Measurements from ENCODE around the gene ZBTB8A. TPM values are rescaled to one million over a fixed set of nuclear protein-coding genes. Genes with fewer than 3 reads are reported as not detected.

ZBTB8A gene
- total RNA-seq, 2 experiments from 2014 or later: 0.29 to 0.54 TPM

DNA sequence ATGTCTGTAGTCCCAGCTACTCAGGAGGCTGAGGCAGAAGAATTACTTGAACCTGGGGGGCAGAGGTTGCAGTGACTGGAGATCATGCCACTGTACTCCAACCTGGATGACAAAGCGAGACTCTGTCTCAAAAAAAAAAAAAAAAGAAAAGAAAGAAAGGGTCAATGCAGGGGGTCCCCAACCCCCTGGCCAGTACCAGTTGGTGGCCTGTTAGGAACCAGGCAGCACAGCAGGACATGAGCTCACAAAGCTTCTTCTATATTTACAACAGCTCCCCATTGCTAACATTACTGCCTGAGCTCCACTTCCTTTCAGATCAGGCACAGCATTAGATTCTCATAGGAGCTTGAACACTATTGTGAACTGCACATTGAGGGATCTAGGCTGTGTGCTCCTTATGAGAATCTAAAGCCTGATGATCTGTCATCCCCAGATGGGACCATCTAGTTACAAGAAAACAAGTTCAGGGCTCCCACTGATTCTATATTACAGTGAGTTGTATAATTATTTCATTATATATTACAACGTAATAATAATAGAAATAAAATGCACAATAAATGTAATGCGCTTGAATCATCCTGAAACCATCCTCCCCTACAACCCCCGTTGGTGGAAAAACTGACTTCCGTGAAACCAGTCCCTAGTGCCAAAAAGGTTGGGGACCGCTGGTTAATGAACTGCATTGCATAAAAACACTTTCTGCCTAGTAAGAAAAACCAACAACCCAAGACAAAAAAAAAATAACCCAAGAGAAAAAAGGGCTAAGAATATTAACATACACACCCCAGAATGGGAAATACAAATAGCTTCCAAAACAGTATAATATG lies 108.3 kb downstream of the ZBTB8A start:
- POLR2A ChIA-PET: interaction anchor here (0.7 to 1.5 kb wide), 5 partner anchors 17 to 334 kb away, joined by 3 to 7 read pairs (median 3); no protein-coding TSS in a partner anchor
- peaks cover 42% of the 10 kb centered on the region for H3K36me3 ChIP-seq (ENCODE audit: insufficient read depth, low read length)
- H3K4me3 ChIP-seq (ENCODE audit: low read depth, low read length, poor library complexity, severe bottlenecking): peak overlapping the region; percentile 82
- DNase-seq (ENCODE audit: low spot score): peak; percentile 60
- intact Hi-C loops (cut with micrococcal nuclease; ENCODE audit: unreplicated experiment): no loop called here
- no peaks in the 10 kb centered on the region for H4K20me1 ChIP-seq (ENCODE audit: insufficient read depth, low read length)
- H3K9me2 ChIP-seq (ENCODE audit: insufficient read depth, low read length): no peaks in the 10 kb centered on the region
- H3K4me1 ChIP-seq (ENCODE audit: insufficient read depth, low read length, poor library complexity, severe bottlenecking): peaks cover 38% of the 10 kb centered on the region
- peak overlapping the region; percentile 96 for H3K27ac ChIP-seq (ENCODE audit: low read depth, low read length, poor library complexity, severe bottlenecking)
- H2AFZ ChIP-seq (ENCODE audit: low read length): no peak overlapping the region
- TF ChIP-seq EZH2phosphoT487 (IDR thresholded peaks at IDR 0.05; ENCODE audit: borderline replicate concordance, low read depth, low read length): no peak
- TF ChIP-seq CTCF (conservative IDR thresholded peaks at IDR 0.05; ENCODE audit: low read length): no peak
- peaks cover 85% of the 10 kb centered on the region for H3K79me2 ChIP-seq (ENCODE audit: insufficient read depth, low read depth, low read length)
- peak overlapping the region; percentile 91 for H3K4me2 ChIP-seq (ENCODE audit: low read length)
- H3K9me3 ChIP-seq (ENCODE audit: low read length): no peaks in the 10 kb centered on the region
- CTCF ChIA-PET (ENCODE audit: unreplicated experiment): no interaction called here
- BruUV-seq (replicated peaks): no TSS peak

DNA sequence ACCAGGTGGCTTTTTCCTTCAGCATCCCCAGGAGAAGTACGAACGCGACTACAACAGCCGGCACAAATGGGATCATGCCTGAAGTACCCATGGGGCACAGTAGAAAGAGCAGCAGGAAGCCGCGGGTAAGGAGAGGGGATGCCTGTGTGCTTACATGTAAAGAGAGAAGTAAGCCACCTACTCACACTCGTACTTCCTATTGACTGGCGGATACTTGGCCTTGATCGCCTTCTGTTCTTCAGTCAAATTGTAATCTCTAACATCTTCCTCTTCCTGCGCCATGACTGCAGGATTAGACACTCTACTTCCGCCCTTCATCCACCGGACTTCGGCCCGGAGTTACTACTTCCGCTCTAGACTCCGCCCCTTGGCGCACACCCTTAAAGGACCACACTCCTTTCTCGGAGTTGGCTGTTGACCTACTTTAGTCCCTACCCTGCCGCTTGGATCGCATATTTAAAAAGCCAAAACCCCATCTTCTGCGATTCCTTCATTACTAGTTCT lies 111.1 kb downstream of the ZBTB8A start, which contains the start of gene ZBTB8OS:
TSS of gene ZBTB8OS (minus strand) at position 303 of the 504 bp plus-strand sequence. CDS start at position 282, 21 bp downstream.
- POLR2A ChIA-PET: interaction anchor here (0.5 to 1.4 kb wide), 7 partner anchors 18 to 607 kb away, joined by 3 to 8 read pairs (median 4); no protein-coding TSS in a partner anchor
- TF ChIP-seq CTCF (conservative IDR thresholded peaks at IDR 0.05; ENCODE audit: low read length): no peak
- no peak for TF ChIP-seq EZH2phosphoT487 (IDR thresholded peaks at IDR 0.05; ENCODE audit: borderline replicate concordance, low read depth, low read length)
- peaks cover 61% of the 10 kb centered on the region for H3K4me1 ChIP-seq (ENCODE audit: insufficient read depth, low read length, poor library complexity, severe bottlenecking)

More for the DNA sequence above, 111.1 kb downstream of the ZBTB8A start, which contains the start of gene ZBTB8OS:
- peaks cover 12% of the 10 kb centered on the region; the same call in 1 of the 2 replicates for H4K20me1 ChIP-seq (ENCODE audit: insufficient read depth, low read length)
- CTCF ChIA-PET (ENCODE audit: unreplicated experiment): no interaction called here
- peak within 1 kb of the TSS; percentile 96 for H3K27ac ChIP-seq (ENCODE audit: low read depth, low read length, poor library complexity, severe bottlenecking)
- no TSS peak for BruUV-seq (replicated peaks)
- no peaks in the 10 kb centered on the region for H3K9me3 ChIP-seq (ENCODE audit: low read length)
- H3K4me2 ChIP-seq (ENCODE audit: low read length): peak within 1 kb of the TSS; percentile 91
- peaks cover 85% of the 10 kb centered on the region for H3K79me2 ChIP-seq (ENCODE audit: insufficient read depth, low read depth, low read length)
- H3K36me3 ChIP-seq (ENCODE audit: insufficient read depth, low read length): peaks cover 54% of the 10 kb centered on the region
- H2AFZ ChIP-seq (ENCODE audit: low read length): peak within 1 kb of the TSS; percentile 57; the same call in 1 of the 2 replicates
- DNase-seq (ENCODE audit: low spot score): peak; percentile 98
- H3K4me3 ChIP-seq (ENCODE audit: low read depth, low read length, poor library complexity, severe bottlenecking): peak within 1 kb of the TSS; percentile 82
- no peaks in the 10 kb centered on the region for H3K9me2 ChIP-seq (ENCODE audit: insufficient read depth, low read length)
- intact Hi-C loops (cut with micrococcal nuclease; ENCODE audit: unreplicated experiment): loop anchor here (1.0 kb wide), 2 partner anchors 129 to 168 kb away; no protein-coding TSS in a partner anchor
